ENCODE results near the gene PLEKHM1.

GRCh38 chr17:45433159-45433535, 57.4 kb downstream of the PLEKHM1 start:
- TF ChIP-seq POLR2A (IDR thresholded peaks at IDR 0.05) (no peak), CTCF (IDR thresholded peaks at IDR 0.05) (no peak)
